Common myeloid progenitor, CD34-positive (primary cell): Measurements from ENCODE around the gene PTGER2.

Source experiments
- CTCF ChIA-PET: fragments of 350-600 bp; sonication (Branson Sonifier 250); formaldehyde crosslinking; loops from one replicate; lab custom pipeline; 2021; ENCODE audit warnings: antibody characterized with exemption; lab: Charles Lee
- POLR2A ChIA-PET: fragments of 350-600 bp; sonication (Branson Sonifier 250); formaldehyde crosslinking; loops from one replicate; lab custom pipeline; 2021; ENCODE audit warnings: antibody characterized with exemption; lab: Charles Lee
- DNase-seq, 3 donors: peaks; one replicate each; pipeline versions ENCODE4 v3.0.0 to v3.0.0-alpha.2; 2013
- H3K27ac ChIP-seq, 2 experiments: 1 replicate in 1 of 2; 2 replicates in 1 of 2; pipeline ENCODE4 v1.7.0; 2013; ENCODE audit warnings: inconsistent platforms in 2 of 2, low read length in 2 of 2, mild to moderate bottlenecking in 2 of 2, low read depth in 1 of 2, moderate library complexity in 1 of 2; ENCODE audit not compliant: severe bottlenecking in 2 of 2, insufficient read depth in 1 of 2, poor library complexity in 1 of 2
- H3K27me3 ChIP-seq, 5 experiments: replicated peaks in 2 of 5; 1 replicate in 3 of 5; 2 replicates in 2 of 5; pipeline versions ENCODE4 v1.6.1 to v1.7.0; 2013; ENCODE audit warnings: low read length in 4 of 5, mild to moderate bottlenecking in 2 of 5, moderate library complexity in 2 of 5, inconsistent platforms in 1 of 5; ENCODE audit not compliant: insufficient read depth in 5 of 5, control insufficient read depth in 4 of 5
- H3K36me3 ChIP-seq, 4 experiments: 1 replicate in 2 of 4; 2 replicates in 2 of 4; pipeline versions ENCODE4 v1.6.1 to v1.7.0; 2013; ENCODE audit warnings: low read length in 3 of 4, control low read depth in 1 of 4, mild to moderate bottlenecking in 1 of 4; ENCODE audit not compliant: control insufficient read depth in 4 of 4, insufficient read depth in 4 of 4
- H3K4me1 ChIP-seq, 4 experiments: 1 replicate in 3 of 4; 2 replicates in 1 of 4; pipeline versions ENCODE4 v1.6.1 to v1.7.1; 2013; ENCODE audit warnings: low read length in 3 of 4, mild to moderate bottlenecking in 3 of 4, control low read depth in 1 of 4, inconsistent platforms in 1 of 4, moderate library complexity in 1 of 4; ENCODE audit not compliant: control insufficient read depth in 4 of 4, insufficient read depth in 4 of 4; ENCODE audit errors: control extremely low read depth in 1 of 4
- H3K4me3 ChIP-seq, 7 experiments: 1 replicate in 4 of 7; 2 replicates in 3 of 7; pipeline versions ENCODE4 v1.5.1 to v1.7.0; 2013; ENCODE audit warnings: mild to moderate bottlenecking in 7 of 7, low read length in 6 of 7, moderate library complexity in 6 of 7, inconsistent platforms in 2 of 7, low read depth in 2 of 7, control low read depth in 1 of 7; ENCODE audit not compliant: insufficient read depth in 4 of 7, control insufficient read depth in 1 of 7; ENCODE audit errors: extremely low read depth in 1 of 7
- H3K9me3 ChIP-seq, 5 experiments: 1 replicate in 4 of 5; 2 replicates in 1 of 5; pipeline versions ENCODE4 v1.6.1 to v1.7.1; 2013; ENCODE audit warnings: low read length in 4 of 5, mild to moderate bottlenecking in 2 of 5, inconsistent platforms in 1 of 5, low read depth in 1 of 5, moderate library complexity in 1 of 5; ENCODE audit not compliant: control insufficient read depth in 4 of 5, insufficient read depth in 2 of 5; ENCODE audit errors: control extremely low read depth in 1 of 5
- WGBS: methylation state at CpG from one replicate; pipeline ENCODE4 v1.1.5; 2013; ENCODE audit not compliant: insufficient coverage; 5-methylcytosine and 5-hydroxymethylcytosine counted together

The PTGER2 gene

DNA sequence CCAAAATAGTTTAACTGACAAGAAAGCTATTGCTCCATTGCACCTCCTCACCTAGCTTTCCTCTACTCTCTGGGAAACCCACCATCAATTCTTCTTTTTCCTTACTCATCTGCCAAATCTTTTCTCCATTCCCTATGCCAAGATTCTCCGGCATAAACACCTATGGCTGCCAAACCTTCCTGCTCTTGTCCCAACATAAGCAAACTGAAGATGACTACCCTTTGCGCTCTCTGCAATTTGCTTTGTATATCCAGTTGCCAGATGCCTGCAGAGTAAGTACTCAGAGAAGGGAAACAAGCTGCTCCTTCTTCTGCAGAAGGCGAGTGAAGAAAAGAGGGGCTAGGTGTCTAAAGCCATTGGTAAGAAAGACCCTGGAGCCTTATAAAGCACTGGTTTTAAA, 11.5 kb downstream of the PTGER2 start:
- DNase-seq: no peak
- ChIA-PET POLR2A (no interaction called here), CTCF (interaction anchor here (2.6 kb wide), 1 partner anchor 9 kb away, joined by 10 read pairs; no protein-coding TSS in a partner anchor)
- H3K27ac ChIP-seq: no peak overlapping the region
- H3K36me3 ChIP-seq: peaks cover 3 to 44% (median 17%) of the 10 kb centered on the region in 4 experiments
- 100% methylated on average over 3 of the region's 3 CpGs for WGBS
- H3K4me3 ChIP-seq: no peak overlapping the region
- peaks cover 3 to 17% (median 10%) of the 10 kb centered on the region in 5 experiments for H3K9me3 ChIP-seq
- H3K4me1 ChIP-seq: peaks cover 7 to 24% (median 10%) of the 10 kb centered on the region in 4 experiments
- H3K27me3 ChIP-seq: no peaks in the 10 kb centered on the region

DNA sequence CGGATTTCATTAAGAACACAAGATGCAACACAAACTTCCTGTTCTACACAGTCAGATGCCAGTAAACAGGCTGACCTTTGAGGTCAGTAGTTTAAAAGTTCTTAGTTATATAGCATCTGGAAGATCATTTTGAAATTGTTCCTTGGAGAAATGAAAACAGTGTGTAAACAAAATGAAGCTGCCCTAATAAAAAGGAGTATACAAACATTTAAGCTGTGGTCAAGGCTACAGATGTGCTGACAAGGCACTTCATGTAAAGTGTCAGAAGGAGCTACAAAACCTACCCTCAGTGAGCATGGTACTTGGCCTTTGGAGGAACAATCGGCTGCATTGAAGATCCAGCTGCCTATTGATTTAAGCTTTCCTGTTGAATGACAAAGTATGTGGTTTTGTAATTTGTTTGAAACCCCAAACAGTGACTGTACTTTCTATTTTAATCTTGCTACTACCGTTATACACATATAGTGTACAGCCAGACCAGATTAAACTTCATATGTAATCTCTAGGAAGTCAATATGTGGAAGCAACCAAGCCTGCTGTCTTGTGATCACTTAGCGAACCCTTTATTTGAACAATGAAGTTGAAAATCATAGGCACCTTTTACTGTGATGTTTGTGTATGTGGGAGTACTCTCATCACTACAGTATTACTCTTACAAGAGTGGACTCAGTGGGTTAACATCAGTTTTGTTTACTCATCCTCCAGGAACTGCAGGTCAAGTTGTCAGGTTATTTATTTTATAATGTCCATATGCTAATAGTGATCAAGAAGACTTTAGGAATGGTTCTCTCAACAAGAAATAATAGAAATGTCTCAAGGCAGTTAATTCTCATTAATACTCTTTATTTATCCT, 13.5 kb downstream of the PTGER2 start:
- POLR2A ChIA-PET: no interaction called here
- Histone ChIP-seq H3K4me3 (no peak overlapping the region), H3K27me3 (no peaks in the 10 kb centered on the region), H3K36me3 (peaks cover 0 to 31% (median 13%) of the 10 kb centered on the region in 4 experiments), H3K27ac (no peak overlapping the region), H3K4me1 (peaks cover 7 to 24% (median 10%) of the 10 kb centered on the region in 4 experiments), H3K9me3 (peaks cover 0 to 8% (median 3%) of the 10 kb centered on the region in 5 experiments)
- DNase-seq: peak in 2 of 3 donors; percentile 30 to 46
- no CpG with 5 or more reads among the region's 4 CpGs for WGBS
- CTCF ChIA-PET: interaction anchor here (0.9 to 2.6 kb wide), 2 partner anchors 11 to 35 kb away, joined by 3 to 10 read pairs; no protein-coding TSS in a partner anchor

DNA sequence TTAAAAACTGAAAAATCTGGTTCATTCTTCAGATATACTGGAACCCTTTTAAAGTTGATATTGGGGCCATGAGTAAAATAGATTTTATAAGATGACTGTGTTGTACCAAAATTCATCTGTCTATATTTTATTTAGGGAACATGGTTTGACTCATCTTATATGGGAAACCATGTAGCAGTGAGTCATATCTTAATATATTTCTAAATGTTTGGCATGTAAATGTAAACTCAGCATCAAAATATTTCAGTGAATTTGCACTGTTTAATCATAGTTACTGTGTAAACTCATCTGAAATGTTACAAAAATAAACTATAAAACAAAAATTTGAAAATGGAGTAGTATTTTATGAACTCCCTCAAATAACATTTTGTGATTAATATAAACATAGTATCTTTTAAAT, 14.2 kb downstream of the PTGER2 start:
- H3K4me3 ChIP-seq: no peak overlapping the region
- H3K27ac ChIP-seq: no peak overlapping the region
- peaks cover 0 to 5% (median 0%) of the 10 kb centered on the region in 5 experiments for H3K9me3 ChIP-seq
- H3K4me1 ChIP-seq: peaks cover 7 to 26% (median 12%) of the 10 kb centered on the region in 4 experiments
- peaks cover 0 to 28% (median 12%) of the 10 kb centered on the region in 4 experiments for H3K36me3 ChIP-seq
- DNase-seq: no peak
- ChIA-PET POLR2A (no interaction called here), CTCF (no interaction called here)
- H3K27me3 ChIP-seq: no peaks in the 10 kb centered on the region

DNA sequence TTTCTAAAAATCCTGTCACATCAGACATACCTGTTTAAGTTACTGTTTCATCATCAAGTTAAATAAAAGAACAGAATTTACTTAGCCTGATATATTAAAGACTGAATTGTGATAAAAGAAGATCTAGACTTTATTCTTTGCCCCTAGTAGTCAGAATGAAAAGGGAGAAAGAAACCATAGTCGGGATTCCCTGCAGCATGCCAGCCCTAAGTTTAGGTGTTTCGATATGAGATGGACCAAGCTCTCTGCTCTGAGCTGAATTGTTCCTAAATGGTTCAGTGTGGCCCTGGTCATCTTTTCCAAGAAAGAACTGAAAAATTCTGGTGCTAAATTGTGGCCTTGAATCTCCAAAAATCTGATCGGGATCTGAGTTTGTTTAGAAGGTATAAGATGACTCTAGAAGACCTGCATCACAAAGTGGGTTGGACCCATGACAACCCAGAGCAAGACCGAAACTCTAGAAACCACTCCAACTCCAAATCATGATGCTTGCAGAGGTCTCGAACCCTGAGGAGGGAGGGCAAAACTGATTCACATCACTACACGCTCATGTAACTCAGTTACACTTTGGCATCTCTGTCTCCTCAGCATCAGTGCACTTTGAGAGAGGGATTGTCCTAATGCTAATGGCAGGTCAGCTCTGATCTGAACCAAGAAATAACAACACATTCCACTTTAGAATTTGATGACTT, 15.7 kb downstream of the PTGER2 start:
- CTCF ChIA-PET: interaction anchor here (0.9 to 1.2 kb wide), 3 partner anchors 11 to 30 kb away, joined by 3 read pairs; no protein-coding TSS in a partner anchor
- no peaks in the 10 kb centered on the region for H3K27me3 ChIP-seq
- POLR2A ChIA-PET: no interaction called here
- peaks cover 0 to 25% (median 12%) of the 10 kb centered on the region in 4 experiments for H3K36me3 ChIP-seq
- no peak overlapping the region for H3K27ac ChIP-seq
- WGBS: 74% methylated on average over 3 of the region's 6 CpGs
- H3K9me3 ChIP-seq: no peaks in the 10 kb centered on the region
- H3K4me1 ChIP-seq: peaks cover 7 to 30% (median 19%) of the 10 kb centered on the region in 4 experiments
- H3K4me3 ChIP-seq: no peak overlapping the region
- DNase-seq: no peak

DNA sequence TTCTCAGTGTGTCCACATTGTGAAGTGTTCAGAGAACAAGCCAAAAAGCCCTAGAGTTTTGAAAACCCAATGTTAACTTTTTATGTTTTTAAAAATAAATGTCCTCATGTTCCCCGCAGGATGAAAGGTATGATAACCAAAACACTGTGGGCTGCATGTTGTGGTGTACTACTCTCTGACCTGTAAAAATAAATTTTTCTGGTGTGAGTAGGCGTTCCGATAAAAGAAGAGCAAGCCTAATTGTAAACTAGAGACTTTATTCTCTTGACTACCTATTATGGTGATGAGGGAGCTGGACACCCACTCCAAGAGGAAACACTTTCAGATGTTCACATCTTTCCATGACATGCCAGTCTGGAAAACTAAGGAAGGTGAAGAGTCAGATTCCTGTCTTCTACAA, 18.2 kb downstream of the PTGER2 start:
- H3K9me3 ChIP-seq: no peaks in the 10 kb centered on the region
- H3K4me3 ChIP-seq: no peak overlapping the region
- H3K27ac ChIP-seq: no peak overlapping the region
- WGBS: 86% methylated on average over 1 of the region's 3 CpGs
- H3K36me3 ChIP-seq: peaks cover 0 to 14% (median 7%) of the 10 kb centered on the region in 4 experiments
- POLR2A ChIA-PET: no interaction called here
- H3K4me1 ChIP-seq: peaks cover 0 to 14% (median 12%) of the 10 kb centered on the region in 4 experiments
- H3K27me3 ChIP-seq: no peaks in the 10 kb centered on the region
- CTCF ChIA-PET: interaction anchor here (0.8 to 2.2 kb wide), 3 partner anchors 17 to 32 kb away, joined by 3 to 5 read pairs (median 4); partner anchors contain the start of gene PTGER2
- DNase-seq: no peak

DNA sequence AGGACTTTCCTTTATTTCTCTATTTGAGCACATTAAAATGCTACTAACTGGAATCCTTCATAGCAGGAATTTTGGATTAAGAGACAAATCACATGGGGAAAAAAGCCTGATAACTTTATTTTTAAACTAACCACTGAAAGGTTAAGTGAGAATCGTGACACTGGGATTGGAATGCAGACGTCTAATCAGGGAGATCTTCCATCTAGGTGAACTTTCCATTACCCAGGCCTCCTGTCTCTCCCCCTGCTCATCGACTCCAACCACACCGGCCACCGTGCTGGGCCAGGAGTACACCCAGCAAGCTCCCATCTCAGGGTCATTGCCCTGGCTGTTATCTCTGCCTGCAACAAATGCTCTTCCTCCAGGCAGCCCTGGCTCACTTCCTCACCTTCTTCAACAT, 19.0 kb downstream of the PTGER2 start:
- ChIA-PET POLR2A (no interaction called here), CTCF (no interaction called here)
- Histone ChIP-seq H3K4me1 (peaks cover 0 to 11% (median 9%) of the 10 kb centered on the region in 4 experiments), H3K27ac (no peak overlapping the region), H3K4me3 (no peak overlapping the region), H3K9me3 (no peaks in the 10 kb centered on the region), H3K27me3 (no peaks in the 10 kb centered on the region), H3K36me3 (peaks cover 0 to 7% (median 4%) of the 10 kb centered on the region in 4 experiments)
- WGBS: 83% methylated on average over 4 of the region's 5 CpGs
- DNase-seq: no peak
